Vagina (tissue), 2 donors: ENCODE measurements around the gene QARS1.

Experiments used
- POLR2A ChIP-seq, 2 donors: fragments of 450-650 bp; IDR thresholded peaks; one replicate each; pipeline ENCODE4 v1.6.1; 2017; ENCODE audit warnings: antibody characterized with exemption in 2 of 2, mild to moderate bottlenecking in 2 of 2, moderate library complexity in 2 of 2
- POLR2AphosphoS5 ChIP-seq, 2 donors: sonication (generic); formaldehyde crosslinking; IDR thresholded peaks; one replicate each; pipeline ENCODE4 v1.9.0; 2017; ENCODE audit warnings: antibody characterized with exemption in 2 of 2, mild to moderate bottlenecking in 2 of 2, low read depth in 1 of 2; ENCODE audit not compliant: insufficient read depth in 1 of 2
- TF ChIP-seq, protein P1 (sequence below), 3 experiments: fragments of 450-650 bp in 2 of 3; fragments of 200-600 bp in 1 of 3; sonication (generic) in 1 of 3; IDR thresholded peaks; one replicate each; pipeline ENCODE4 v1.5.1; 2017 to 2019; ENCODE audit warnings: antibody characterized with exemption in 3 of 3, mild to moderate bottlenecking in 2 of 3, moderate library complexity in 2 of 3

DNA sequence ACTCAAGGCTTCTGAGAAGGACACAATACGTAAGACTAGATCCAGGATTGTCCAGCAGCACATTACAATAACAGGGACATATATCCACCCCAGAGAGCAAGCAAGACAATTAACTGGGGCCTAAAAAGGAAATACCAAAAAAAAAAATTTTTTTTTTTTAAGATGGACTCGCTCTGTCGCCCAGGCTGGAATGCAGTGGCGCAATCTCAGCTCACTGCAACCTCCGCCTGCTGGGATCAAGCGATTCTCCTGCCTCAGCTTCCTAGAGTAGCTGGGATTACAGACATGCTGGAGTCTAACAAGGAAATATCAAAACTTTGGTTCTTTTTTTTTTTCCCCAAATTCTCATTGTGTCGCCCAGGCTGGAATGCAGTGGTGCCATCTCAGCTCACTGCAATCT lies 46.5 kb downstream of the QARS1 start:
- TF ChIP-seq, protein P1, sequence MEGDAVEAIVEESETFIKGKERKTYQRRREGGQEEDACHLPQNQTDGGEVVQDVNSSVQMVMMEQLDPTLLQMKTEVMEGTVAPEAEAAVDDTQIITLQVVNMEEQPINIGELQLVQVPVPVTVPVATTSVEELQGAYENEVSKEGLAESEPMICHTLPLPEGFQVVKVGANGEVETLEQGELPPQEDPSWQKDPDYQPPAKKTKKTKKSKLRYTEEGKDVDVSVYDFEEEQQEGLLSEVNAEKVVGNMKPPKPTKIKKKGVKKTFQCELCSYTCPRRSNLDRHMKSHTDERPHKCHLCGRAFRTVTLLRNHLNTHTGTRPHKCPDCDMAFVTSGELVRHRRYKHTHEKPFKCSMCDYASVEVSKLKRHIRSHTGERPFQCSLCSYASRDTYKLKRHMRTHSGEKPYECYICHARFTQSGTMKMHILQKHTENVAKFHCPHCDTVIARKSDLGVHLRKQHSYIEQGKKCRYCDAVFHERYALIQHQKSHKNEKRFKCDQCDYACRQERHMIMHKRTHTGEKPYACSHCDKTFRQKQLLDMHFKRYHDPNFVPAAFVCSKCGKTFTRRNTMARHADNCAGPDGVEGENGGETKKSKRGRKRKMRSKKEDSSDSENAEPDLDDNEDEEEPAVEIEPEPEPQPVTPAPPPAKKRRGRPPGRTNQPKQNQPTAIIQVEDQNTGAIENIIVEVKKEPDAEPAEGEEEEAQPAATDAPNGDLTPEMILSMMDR (IDR thresholded peaks at IDR 0.05) = no peak
- TF ChIP-seq POLR2AphosphoS5 (IDR thresholded peaks at IDR 0.05; ENCODE audit: insufficient read depth in 1 of 2, low read depth in 1 of 2) (no peak), POLR2A (IDR thresholded peaks at IDR 0.05) (no peak)
